Stimulated activated CD4-positive, alpha-beta T cell treated with anti-CD3 and anti-CD28 coated beads, Interleukin-1b, Interleukin-23, amount 100 ng/mL, for 4 hours (primary cell): ENCODE data around the gene VAPB.

Source experiments
- DNase-seq, 2 donors: peaks; one replicate each; pipeline ENCODE4 v3.0.0-alpha.2; 2020; ENCODE audit warnings: low read depth in 2 of 2

The VAPB gene

GRCh38 chr20:58378704-58379103 lies 10.3 kb upstream of the VAPB start:
- DNase-seq: no peak

- DNase-seq: no peak
Measured at GRCh38 chr20:58381627-58382026, 7.4 kb upstream of the VAPB start.

GRCh38 chr20:58382096-58382495 lies 6.9 kb upstream of the VAPB start:
- no peak for DNase-seq

GRCh38 chr20:58384821-58385220 lies 4.2 kb upstream of the VAPB start:
- no peak for DNase-seq

- no peak for DNase-seq
Measured at GRCh38 chr20:58388028-58388601, 914 bp upstream of the VAPB start.

- no peak for DNase-seq
Measured at GRCh38 chr20:58389324-58389967, 417 bp downstream of the VAPB start.

- no peak for DNase-seq
Measured at GRCh38 chr20:58389968-58390658, 1.1 kb downstream of the VAPB start.

GRCh38 chr20:58390659-58391035 lies 1.6 kb downstream of the VAPB start:
- no peak for DNase-seq

GRCh38 chr20:58392286-58392685 lies 3.3 kb downstream of the VAPB start:
- no peak for DNase-seq

- no peak for DNase-seq
Measured at GRCh38 chr20:58393299-58393698, 4.3 kb downstream of the VAPB start.

- DNase-seq: no peak
Measured at GRCh38 chr20:58394801-58395200, 5.8 kb downstream of the VAPB start.

- no peak for DNase-seq
Measured at GRCh38 chr20:58395604-58396003, 6.6 kb downstream of the VAPB start.

- no peak for DNase-seq
Measured at GRCh38 chr20:58397429-58397828, 8.4 kb downstream of the VAPB start.

GRCh38 chr20:58398254-58398653 lies 9.2 kb downstream of the VAPB start:
- no peak for DNase-seq

GRCh38 chr20:58399926-58400325 lies 10.9 kb downstream of the VAPB start:
- no peak for DNase-seq

- no peak for DNase-seq
Measured at GRCh38 chr20:58401162-58401561, 12.1 kb downstream of the VAPB start.

- no peak for DNase-seq
Measured at GRCh38 chr20:58402305-58402704, 13.3 kb downstream of the VAPB start.

- DNase-seq: no peak
Measured at GRCh38 chr20:58402827-58403226, 13.8 kb downstream of the VAPB start.

GRCh38 chr20:58403272-58403671 lies 14.2 kb downstream of the VAPB start:
- DNase-seq: no peak

GRCh38 chr20:58405504-58406291 lies 16.7 kb downstream of the VAPB start:
- no peak for DNase-seq

GRCh38 chr20:58406422-58407001 lies 17.5 kb downstream of the VAPB start:
- DNase-seq: no peak

- DNase-seq: no peak
Measured at GRCh38 chr20:58407201-58407873, 18.3 kb downstream of the VAPB start.
